ENCODE measurements around the gene RAG1.

Gene RAG1

DNA sequence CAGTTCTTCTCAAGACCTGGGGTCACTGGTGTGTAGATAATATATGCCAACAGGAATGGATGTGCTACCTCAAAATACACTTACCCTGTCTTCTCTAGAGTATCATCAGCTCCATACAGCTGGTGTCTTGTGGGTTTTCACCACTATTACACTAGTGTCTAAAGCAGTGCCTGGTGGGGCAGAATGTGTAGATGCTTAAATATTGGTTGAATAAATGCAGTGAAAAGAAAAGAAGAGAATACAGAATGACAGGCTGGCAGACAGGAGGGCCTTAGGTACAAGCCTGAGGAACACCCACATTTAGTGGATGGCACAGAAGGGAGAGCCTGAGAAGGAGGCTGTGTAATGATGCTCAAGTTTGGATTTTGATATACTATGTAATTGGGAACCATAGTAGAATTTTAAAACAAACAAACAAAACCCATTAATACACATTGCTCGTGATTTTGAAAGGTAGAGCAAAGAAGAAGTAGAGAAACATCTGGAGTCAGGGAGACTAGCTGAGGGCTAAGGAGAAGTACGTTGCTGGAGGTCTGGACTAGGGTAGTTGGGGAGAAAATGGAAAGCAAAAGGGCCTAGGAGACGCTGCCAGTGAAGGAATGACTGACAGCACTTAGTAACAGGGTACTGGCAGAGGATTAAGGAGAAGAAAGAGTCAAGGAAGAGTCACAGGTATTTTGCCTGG lies 50.7 kb downstream of the RAG1 start:
- H3K4me3 Mint-ChIP-seq = no peak overlapping the region
- TF ChIP-seq, protein P1, sequence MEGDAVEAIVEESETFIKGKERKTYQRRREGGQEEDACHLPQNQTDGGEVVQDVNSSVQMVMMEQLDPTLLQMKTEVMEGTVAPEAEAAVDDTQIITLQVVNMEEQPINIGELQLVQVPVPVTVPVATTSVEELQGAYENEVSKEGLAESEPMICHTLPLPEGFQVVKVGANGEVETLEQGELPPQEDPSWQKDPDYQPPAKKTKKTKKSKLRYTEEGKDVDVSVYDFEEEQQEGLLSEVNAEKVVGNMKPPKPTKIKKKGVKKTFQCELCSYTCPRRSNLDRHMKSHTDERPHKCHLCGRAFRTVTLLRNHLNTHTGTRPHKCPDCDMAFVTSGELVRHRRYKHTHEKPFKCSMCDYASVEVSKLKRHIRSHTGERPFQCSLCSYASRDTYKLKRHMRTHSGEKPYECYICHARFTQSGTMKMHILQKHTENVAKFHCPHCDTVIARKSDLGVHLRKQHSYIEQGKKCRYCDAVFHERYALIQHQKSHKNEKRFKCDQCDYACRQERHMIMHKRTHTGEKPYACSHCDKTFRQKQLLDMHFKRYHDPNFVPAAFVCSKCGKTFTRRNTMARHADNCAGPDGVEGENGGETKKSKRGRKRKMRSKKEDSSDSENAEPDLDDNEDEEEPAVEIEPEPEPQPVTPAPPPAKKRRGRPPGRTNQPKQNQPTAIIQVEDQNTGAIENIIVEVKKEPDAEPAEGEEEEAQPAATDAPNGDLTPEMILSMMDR (IDR thresholded peaks at IDR 0.05) = no peak
- peak overlapping the region; percentile 75 for H3K27ac Mint-ChIP-seq
- H3K36me3 Mint-ChIP-seq (ENCODE audit: low read depth) = peaks cover 11% of the 10 kb centered on the region
- peaks cover 4% of the 10 kb centered on the region for H3K9me3 Mint-ChIP-seq
- peaks cover 6% of the 10 kb centered on the region for H3K4me1 Mint-ChIP-seq
- H3K27me3 Mint-ChIP-seq (ENCODE audit: low read depth, poor library complexity) = no peaks in the 10 kb centered on the region
- no peak for DNase-seq

DNA sequence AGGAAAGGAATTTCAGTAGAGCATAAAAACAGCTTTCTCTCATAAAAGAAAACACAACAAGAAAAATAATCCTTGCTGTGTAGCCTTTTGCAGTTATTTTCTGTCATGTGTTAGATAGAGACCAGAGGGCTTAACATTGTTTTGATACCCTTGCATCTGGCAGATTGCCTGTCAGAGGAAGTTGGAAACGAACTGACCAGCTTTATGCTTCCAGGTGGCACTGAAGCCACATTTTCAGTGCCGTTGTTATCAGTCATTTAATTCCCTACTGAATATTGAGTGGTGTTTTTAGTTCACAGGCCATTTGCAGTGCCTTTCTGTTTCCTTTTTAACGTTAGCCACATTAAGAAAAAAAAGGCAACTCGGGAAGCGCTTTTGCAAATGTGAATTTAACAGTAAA lies 51.7 kb downstream of the RAG1 start:
- no peaks in the 10 kb centered on the region for H3K27me3 Mint-ChIP-seq (ENCODE audit: low read depth, poor library complexity)
- DNase-seq = no peak
- peak overlapping the region; percentile 38 for H3K27ac Mint-ChIP-seq
- TF ChIP-seq, protein P1 (IDR thresholded peaks at IDR 0.05) = no peak
- peaks cover 8% of the 10 kb centered on the region for H3K36me3 Mint-ChIP-seq (ENCODE audit: low read depth)
- no peaks in the 10 kb centered on the region for H3K9me3 Mint-ChIP-seq
- no peak overlapping the region for H3K4me3 Mint-ChIP-seq
- peaks cover 6% of the 10 kb centered on the region for H3K4me1 Mint-ChIP-seq

DNA sequence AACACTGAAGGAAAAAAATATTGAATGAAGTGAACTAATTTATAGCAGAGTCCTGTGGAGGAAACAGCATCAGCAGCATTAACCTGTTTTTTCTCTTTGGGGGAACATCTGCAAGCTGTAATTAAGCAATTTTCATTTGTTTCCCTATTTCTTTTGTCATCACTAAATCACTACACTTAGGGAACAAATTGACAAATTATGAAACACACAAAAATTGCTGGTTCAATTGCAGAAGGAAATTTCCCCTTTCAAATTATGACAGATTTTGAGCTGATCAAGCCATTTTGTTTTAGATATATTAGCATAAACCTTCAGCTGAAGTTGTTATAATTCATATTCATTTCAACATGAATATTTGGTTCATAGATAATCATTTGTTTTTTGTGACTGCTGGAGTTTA lies 52.4 kb downstream of the RAG1 start:
- H3K27me3 Mint-ChIP-seq (ENCODE audit: low read depth, poor library complexity) = no peaks in the 10 kb centered on the region
- H3K4me3 Mint-ChIP-seq = no peak overlapping the region
- DNase-seq = no peak
- TF ChIP-seq, protein P1 (IDR thresholded peaks at IDR 0.05) = no peak
- peaks cover 8% of the 10 kb centered on the region for H3K36me3 Mint-ChIP-seq (ENCODE audit: low read depth)
- no peak overlapping the region for H3K27ac Mint-ChIP-seq
- H3K4me1 Mint-ChIP-seq = peaks cover 6% of the 10 kb centered on the region
- no peaks in the 10 kb centered on the region for H3K9me3 Mint-ChIP-seq

DNA sequence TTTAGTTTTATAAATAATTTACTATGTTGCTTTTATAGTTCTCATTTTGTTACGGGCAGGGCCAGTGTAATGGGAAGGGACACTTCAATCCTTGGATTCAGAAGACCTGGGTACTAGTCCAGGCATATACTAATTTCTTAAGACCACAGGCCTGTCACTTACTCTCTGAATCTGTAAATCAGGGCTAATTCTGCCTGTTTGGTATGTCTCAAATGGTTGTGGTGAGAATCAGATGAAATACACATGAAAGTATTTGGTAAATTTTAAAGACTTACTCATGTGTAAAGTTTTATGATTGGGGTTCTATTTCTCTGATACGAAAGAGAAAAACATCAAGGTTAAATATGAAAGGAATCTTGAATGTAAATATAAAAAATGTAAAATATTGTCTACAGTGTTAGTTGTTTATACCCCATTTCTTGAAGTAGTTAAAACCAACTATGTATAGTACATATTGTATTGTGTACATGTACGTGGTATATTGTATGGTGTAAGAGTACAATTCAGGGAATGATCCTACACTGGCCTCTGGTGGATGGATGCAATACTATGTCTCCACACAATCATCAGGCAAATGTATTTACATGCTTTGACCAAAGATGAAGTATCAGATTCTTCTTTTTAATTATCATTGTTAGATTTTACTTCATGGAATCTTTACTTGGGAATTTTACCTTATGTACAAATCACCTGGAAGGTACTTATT lies 54.8 kb downstream of the RAG1 start:
- Mint-ChIP-seq H3K9me3 (no peaks in the 10 kb centered on the region), H3K27me3 (ENCODE audit: low read depth, poor library complexity) (no peaks in the 10 kb centered on the region), H3K4me3 (no peak overlapping the region), H3K4me1 (peaks cover 6% of the 10 kb centered on the region), H3K27ac (no peak overlapping the region), H3K36me3 (ENCODE audit: low read depth) (no peaks in the 10 kb centered on the region)
- DNase-seq = no peak
- TF ChIP-seq, protein P1 (IDR thresholded peaks at IDR 0.05) = peak; percentile 29

DNA sequence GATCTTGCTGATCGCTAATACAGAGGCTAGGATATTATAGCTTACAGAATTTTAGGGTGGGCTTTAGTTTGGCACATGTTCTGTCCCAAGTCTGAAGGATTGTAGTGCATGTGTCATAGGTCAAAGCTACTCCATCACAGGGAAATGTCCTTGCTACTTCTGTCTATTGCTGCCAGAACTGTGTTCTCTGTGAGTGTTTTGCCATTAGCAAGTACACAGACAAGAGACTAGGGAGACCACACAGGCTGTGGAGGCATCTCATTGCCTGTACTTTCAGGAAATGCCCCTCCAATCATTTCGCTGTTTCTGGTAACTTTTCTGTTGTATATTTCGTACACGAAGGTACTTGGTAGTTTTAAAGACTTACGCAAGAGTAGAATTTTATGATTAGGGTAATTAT lies 55.7 kb downstream of the RAG1 start:
- H3K9me3 Mint-ChIP-seq = no peaks in the 10 kb centered on the region
- H3K4me1 Mint-ChIP-seq = peaks cover 6% of the 10 kb centered on the region
- H3K27ac Mint-ChIP-seq = no peak overlapping the region
- H3K36me3 Mint-ChIP-seq (ENCODE audit: low read depth) = no peaks in the 10 kb centered on the region
- TF ChIP-seq, protein P1 (IDR thresholded peaks at IDR 0.05) = no peak
- no peak for DNase-seq
- no peaks in the 10 kb centered on the region for H3K27me3 Mint-ChIP-seq (ENCODE audit: low read depth, poor library complexity)
- H3K4me3 Mint-ChIP-seq = no peak overlapping the region

DNA sequence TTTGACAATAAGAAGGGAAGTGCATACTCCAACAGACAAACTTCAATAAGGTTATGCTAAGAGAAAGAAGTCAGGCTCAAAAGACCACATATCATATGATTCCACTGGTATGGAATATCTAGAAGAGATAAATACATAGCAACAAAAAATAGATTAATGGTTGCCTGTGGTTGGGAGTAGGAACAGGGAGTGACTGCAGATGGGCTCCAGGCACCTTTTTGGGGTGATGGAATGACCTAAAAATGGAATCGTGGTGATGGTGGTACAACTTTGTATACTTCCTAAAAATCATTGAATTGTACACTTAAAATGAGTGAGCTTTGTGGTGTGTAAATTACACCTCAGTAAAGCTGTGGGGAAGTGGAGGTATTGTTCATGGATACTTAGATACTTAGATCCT lies 59.2 kb downstream of the RAG1 start:
- H3K4me1 Mint-ChIP-seq = peaks cover 19% of the 10 kb centered on the region
- no peak overlapping the region for H3K4me3 Mint-ChIP-seq
- no peak for DNase-seq
- H3K9me3 Mint-ChIP-seq = no peaks in the 10 kb centered on the region
- H3K36me3 Mint-ChIP-seq (ENCODE audit: low read depth) = peaks cover 4% of the 10 kb centered on the region
- TF ChIP-seq, protein P1 (IDR thresholded peaks at IDR 0.05) = no peak
- H3K27me3 Mint-ChIP-seq (ENCODE audit: low read depth, poor library complexity) = no peaks in the 10 kb centered on the region
- H3K27ac Mint-ChIP-seq = no peak overlapping the region
